ENCODE data around the gene NDUFB11.

DNA sequence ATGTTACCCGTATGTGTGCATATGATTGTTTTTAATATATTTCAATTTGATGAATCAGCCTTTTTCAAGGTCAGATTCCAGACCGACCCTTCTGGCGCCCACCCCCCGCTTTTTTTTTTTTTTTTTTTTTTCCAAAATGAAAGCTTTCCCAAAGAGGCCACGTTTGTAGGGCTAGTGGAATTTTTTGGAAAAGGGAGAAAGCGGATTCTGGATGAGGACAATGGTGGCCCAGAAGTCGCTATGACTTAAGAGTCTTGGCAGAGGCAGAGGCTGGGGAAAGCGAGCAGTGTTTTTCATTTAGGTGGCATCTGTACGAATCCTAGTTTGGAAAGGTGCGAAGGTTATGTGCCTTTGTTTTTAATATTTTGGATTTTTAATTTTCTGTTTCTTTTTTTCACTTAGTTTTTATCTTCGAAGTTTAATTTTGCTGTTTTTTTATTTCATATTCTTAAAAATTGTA, 14.6 kb downstream of the NDUFB11 start:
- no peak for TF ChIP-seq CTCF (IDR thresholded peaks at IDR 0.05)
- no peak for TF ChIP-seq EZH2 (IDR thresholded peaks at IDR 0.05; ENCODE audit: borderline replicate concordance, insufficient read depth, low read depth, low read length, poor library complexity, severe bottlenecking)

Data from B cell (primary cell).